ENCODE measurements around the gene WDR38. TPM values are rescaled to one million over a fixed set of nuclear protein-coding genes. Genes with fewer than 3 reads are reported as not detected.

The WDR38 gene
- not detected for total RNA-seq
- polyA plus RNA-seq, result not detected

DNA sequence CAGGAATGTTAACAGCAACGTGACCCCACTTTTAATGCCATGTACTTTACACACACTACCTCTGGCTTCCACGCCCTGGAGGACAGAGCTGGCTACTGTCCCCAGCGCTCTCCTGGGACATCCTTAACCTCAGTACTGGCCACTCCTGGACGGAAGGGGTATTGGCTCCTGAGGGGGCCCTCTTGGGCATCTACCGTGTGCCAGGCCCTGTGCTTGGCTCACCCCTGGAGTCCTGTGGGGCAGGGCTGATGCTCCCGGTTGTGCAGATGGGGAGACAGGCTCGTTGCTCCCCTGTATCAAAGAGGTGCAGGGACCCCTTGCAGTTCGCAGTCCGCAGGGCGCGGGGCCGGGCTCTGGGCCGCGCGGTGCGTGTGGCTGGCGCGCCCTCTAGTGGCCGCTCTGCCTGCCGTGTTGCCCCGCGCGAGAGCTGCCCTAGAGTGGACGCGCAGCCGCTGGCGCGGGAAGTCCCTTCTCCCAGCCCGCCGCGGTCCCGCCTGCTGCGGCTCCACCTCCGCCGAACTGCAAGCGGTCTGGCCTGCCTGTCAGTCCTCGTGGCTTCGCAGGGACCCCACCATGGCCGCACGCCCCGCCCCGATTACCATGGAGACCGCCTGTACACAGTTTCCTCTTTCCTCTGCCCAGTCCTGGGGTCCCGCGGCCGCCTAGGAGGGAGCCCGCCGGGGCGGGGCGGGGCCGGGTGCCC is at the start of gene WDR38:
TSS of gene WDR38 (plus strand) at position 632 of the 703 bp plus-strand sequence. CDS start 72 bp downstream, outside the sequence.
- no peaks in the 10 kb centered on the region for H3K27me3 ChIP-seq (ENCODE audit: insufficient read depth, low read length, poor library complexity, severe bottlenecking)
- peak within 1 kb of the TSS; percentile 64 to 91 (median 87) for H3K27ac Mint-ChIP-seq
- H3K4me3 ChIP-seq (ENCODE audit: low read length), result peak within 1 kb of the TSS; percentile 44
- H3K36me3 ChIP-seq (ENCODE audit: insufficient read depth, low read length), result peaks cover 6% of the 10 kb centered on the region
- ChIA-PET CTCF (interaction anchor here (1.0 to 6.5 kb wide), 28 partner anchors 8 to 448 kb away, joined by 3 to 121 read pairs (median 5); partner anchors contain the start of genes ARPC5L, NR6A1, OLFML2A and RPL35), POLR2A (interaction anchor here (1.0 to 1.7 kb wide), 2 partner anchors 8 to 17 kb away, joined by 3 to 6 read pairs; no protein-coding TSS in a partner anchor)
- peaks cover 8 to 29% (median 10%) of the 10 kb centered on the region in 3 donors for H3K4me1 Mint-ChIP-seq
- peaks cover 0 to 17% (median 0%) of the 10 kb centered on the region in 3 donors for H3K36me3 Mint-ChIP-seq
- H3K4me3 Mint-ChIP-seq, result peak within 1 kb of the TSS; percentile 56 to 88 (median 68)
- peaks cover 15% of the 10 kb centered on the region for H3K4me1 ChIP-seq (ENCODE audit: insufficient read depth, low read length)
- H3K27me3 Mint-ChIP-seq, result peaks cover 0 to 2% of the 10 kb centered on the region in 2 donors
- H3K9me3 Mint-ChIP-seq, result no peaks in the 10 kb centered on the region
- no peaks in the 10 kb centered on the region for H3K9me3 ChIP-seq (ENCODE audit: low read length)
- peak within 1 kb of the TSS; percentile 64 for H3K27ac ChIP-seq (ENCODE audit: low read depth, low read length)
- peak; percentile 73 to 91 (median 87) for DNase-seq

DNA sequence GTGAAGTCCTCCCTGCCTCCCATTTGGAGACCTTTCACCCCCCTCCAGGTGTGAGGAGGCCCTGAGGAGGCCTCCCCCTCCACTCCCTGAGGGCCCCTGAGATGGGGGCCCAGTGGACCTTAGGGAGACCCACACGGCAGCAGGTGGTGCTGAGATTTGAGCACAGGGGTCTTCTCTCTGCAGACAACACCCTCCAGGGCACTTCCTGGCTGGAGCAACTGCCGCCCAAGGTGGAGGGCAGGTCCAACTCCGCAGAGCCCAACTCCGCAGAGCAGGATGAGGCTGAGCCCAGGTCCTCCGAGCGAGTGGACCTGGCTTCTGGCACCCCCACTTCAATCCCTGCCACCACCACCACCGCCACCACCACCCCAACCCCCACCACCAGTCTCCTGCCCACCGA is 49.3 kb upstream of the WDR38 start:
- no peak overlapping the region for H3K27ac ChIP-seq (ENCODE audit: low read depth, low read length)
- POLR2A ChIA-PET, result no interaction called here
- Mint-ChIP-seq H3K4me3 (no peak overlapping the region), H3K4me1 (no peaks in the 10 kb centered on the region), H3K27ac (no peak overlapping the region), H3K36me3 (no peaks in the 10 kb centered on the region), H3K9me3 (no peaks in the 10 kb centered on the region), H3K27me3 (peaks cover 2 to 15% of the 10 kb centered on the region in 2 donors)
- H3K4me3 ChIP-seq (ENCODE audit: low read length), result no peak overlapping the region
- no peaks in the 10 kb centered on the region for H3K27me3 ChIP-seq (ENCODE audit: insufficient read depth, low read length, poor library complexity, severe bottlenecking)
- no peaks in the 10 kb centered on the region for H3K9me3 ChIP-seq (ENCODE audit: low read length)
- no peaks in the 10 kb centered on the region for H3K4me1 ChIP-seq (ENCODE audit: insufficient read depth, low read length)
- no peaks in the 10 kb centered on the region for H3K36me3 ChIP-seq (ENCODE audit: insufficient read depth, low read length)
- DNase-seq, result peak in 1 of 5 donors; percentile 27
- CTCF ChIA-PET, result no interaction called here

DNA sequence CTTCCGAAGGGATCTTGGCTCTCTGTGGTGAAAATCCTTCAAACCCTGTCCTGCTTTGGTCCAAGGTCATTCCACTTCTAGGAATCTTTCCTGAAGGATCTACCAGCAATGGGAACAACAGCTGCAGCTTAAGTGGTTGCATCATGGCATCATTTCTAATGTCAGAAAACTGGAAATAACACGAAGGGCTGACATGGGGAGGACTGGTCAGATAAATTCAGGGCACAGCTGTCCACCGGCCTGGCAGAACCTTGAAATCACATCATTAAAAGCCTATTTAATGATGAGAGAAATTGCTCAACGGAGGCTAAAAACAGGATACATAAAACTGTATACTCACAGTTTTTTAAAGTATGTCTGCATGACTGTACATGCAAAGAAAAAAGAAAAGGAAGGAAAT is 48.1 kb upstream of the WDR38 start:
- POLR2A ChIA-PET, result no interaction called here
- no peaks in the 10 kb centered on the region for H3K27me3 ChIP-seq (ENCODE audit: insufficient read depth, low read length, poor library complexity, severe bottlenecking)
- no peaks in the 10 kb centered on the region for H3K36me3 ChIP-seq (ENCODE audit: insufficient read depth, low read length)
- Mint-ChIP-seq H3K4me1 (no peaks in the 10 kb centered on the region), H3K36me3 (no peaks in the 10 kb centered on the region), H3K27me3 (peaks cover 2 to 15% of the 10 kb centered on the region in 2 donors), H3K4me3 (peak overlapping the region in 1 of 7 donors; percentile 71), H3K27ac (peak overlapping the region in 1 of 8 donors; percentile 17), H3K9me3 (no peaks in the 10 kb centered on the region)
- H3K4me3 ChIP-seq (ENCODE audit: low read length), result no peak overlapping the region
- H3K9me3 ChIP-seq (ENCODE audit: low read length), result no peaks in the 10 kb centered on the region
- CTCF ChIA-PET, result no interaction called here
- no peak overlapping the region for H3K27ac ChIP-seq (ENCODE audit: low read depth, low read length)
- DNase-seq, result no peak
- no peaks in the 10 kb centered on the region for H3K4me1 ChIP-seq (ENCODE audit: insufficient read depth, low read length)

DNA sequence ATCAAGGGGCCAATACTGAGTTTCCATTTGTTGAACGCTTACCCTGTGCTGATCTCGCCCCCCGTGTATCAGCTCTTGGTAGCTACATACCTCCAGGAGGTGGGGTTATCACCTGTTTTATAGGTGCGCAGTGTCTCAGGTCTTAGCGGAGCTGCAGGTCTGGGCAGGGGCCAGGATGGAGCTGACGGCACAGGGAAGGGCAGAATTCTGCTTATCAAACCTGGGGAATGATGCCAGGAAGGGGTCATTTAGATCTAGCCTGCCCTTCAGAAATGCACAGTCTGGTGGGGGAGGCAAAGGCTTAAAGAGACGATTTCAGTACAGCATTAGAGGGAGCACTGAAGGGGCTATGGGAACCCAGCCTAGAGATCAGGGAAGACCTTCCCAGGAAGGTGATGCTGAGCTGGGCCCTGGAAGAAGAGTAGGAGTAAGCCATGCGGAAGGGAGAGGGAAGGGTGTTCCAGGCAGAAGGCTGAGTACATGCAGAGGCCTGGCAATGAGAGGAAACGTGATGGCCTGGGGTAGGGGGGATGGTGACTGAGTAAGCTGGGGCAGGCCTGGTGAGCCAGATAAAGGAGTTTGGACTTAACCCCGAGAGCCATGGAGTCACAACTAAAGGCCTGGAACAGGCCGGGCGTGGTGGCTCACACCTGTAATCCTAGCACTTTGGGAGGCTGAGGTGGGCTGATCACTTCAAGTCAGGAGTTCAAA is 44.9 kb upstream of the WDR38 start:
- Mint-ChIP-seq H3K4me3 (no peak overlapping the region), H3K27ac (peak overlapping the region in 1 of 8 donors; percentile 33), H3K9me3 (no peaks in the 10 kb centered on the region), H3K27me3 (peaks cover 2 to 10% of the 10 kb centered on the region in 2 donors), H3K4me1 (no peaks in the 10 kb centered on the region), H3K36me3 (no peaks in the 10 kb centered on the region)
- ChIA-PET POLR2A (no interaction called here), CTCF (no interaction called here)
- H3K27ac ChIP-seq (ENCODE audit: low read depth, low read length), result no peak overlapping the region
- no peaks in the 10 kb centered on the region for H3K27me3 ChIP-seq (ENCODE audit: insufficient read depth, low read length, poor library complexity, severe bottlenecking)
- no peaks in the 10 kb centered on the region for H3K36me3 ChIP-seq (ENCODE audit: insufficient read depth, low read length)
- no peak for DNase-seq
- no peaks in the 10 kb centered on the region for H3K4me1 ChIP-seq (ENCODE audit: insufficient read depth, low read length)
- H3K9me3 ChIP-seq (ENCODE audit: low read length), result no peaks in the 10 kb centered on the region
- H3K4me3 ChIP-seq (ENCODE audit: low read length), result no peak overlapping the region

GRCh38 chr9:124809211-124809610 is 44.0 kb upstream of the WDR38 start:
- Mint-ChIP-seq H3K27ac (no peak overlapping the region), H3K4me3 (no peak overlapping the region), H3K4me1 (no peaks in the 10 kb centered on the region), H3K27me3 (peaks cover 2 to 10% of the 10 kb centered on the region in 2 donors), H3K36me3 (no peaks in the 10 kb centered on the region), H3K9me3 (no peaks in the 10 kb centered on the region)
- H3K4me1 ChIP-seq (ENCODE audit: insufficient read depth, low read length), result no peaks in the 10 kb centered on the region
- ChIA-PET POLR2A (no interaction called here), CTCF (no interaction called here)
- no peak overlapping the region for H3K4me3 ChIP-seq (ENCODE audit: low read length)
- H3K36me3 ChIP-seq (ENCODE audit: insufficient read depth, low read length), result no peaks in the 10 kb centered on the region
- no peaks in the 10 kb centered on the region for H3K9me3 ChIP-seq (ENCODE audit: low read length)
- no peak overlapping the region for H3K27ac ChIP-seq (ENCODE audit: low read depth, low read length)
- no peak for DNase-seq
- no peaks in the 10 kb centered on the region for H3K27me3 ChIP-seq (ENCODE audit: insufficient read depth, low read length, poor library complexity, severe bottlenecking)

- Mint-ChIP-seq H3K27ac (no peak overlapping the region), H3K4me3 (no peak overlapping the region), H3K36me3 (no peaks in the 10 kb centered on the region), H3K4me1 (no peaks in the 10 kb centered on the region), H3K9me3 (no peaks in the 10 kb centered on the region), H3K27me3 (peaks cover 2 to 10% of the 10 kb centered on the region in 2 donors)
- ChIA-PET CTCF (no interaction called here), POLR2A (no interaction called here)
- Histone ChIP-seq H3K27ac (ENCODE audit: low read depth, low read length) (no peak overlapping the region), H3K36me3 (ENCODE audit: insufficient read depth, low read length) (no peaks in the 10 kb centered on the region), H3K4me1 (ENCODE audit: insufficient read depth, low read length) (no peaks in the 10 kb centered on the region), H3K27me3 (ENCODE audit: insufficient read depth, low read length, poor library complexity, severe bottlenecking) (no peaks in the 10 kb centered on the region), H3K9me3 (ENCODE audit: low read length) (no peaks in the 10 kb centered on the region), H3K4me3 (ENCODE audit: low read length) (no peak overlapping the region)
- DNase-seq, result no peak
These were observed 43.3 kb upstream of the WDR38 start for GRCh38 chr9:124809741-124810500.

DNA sequence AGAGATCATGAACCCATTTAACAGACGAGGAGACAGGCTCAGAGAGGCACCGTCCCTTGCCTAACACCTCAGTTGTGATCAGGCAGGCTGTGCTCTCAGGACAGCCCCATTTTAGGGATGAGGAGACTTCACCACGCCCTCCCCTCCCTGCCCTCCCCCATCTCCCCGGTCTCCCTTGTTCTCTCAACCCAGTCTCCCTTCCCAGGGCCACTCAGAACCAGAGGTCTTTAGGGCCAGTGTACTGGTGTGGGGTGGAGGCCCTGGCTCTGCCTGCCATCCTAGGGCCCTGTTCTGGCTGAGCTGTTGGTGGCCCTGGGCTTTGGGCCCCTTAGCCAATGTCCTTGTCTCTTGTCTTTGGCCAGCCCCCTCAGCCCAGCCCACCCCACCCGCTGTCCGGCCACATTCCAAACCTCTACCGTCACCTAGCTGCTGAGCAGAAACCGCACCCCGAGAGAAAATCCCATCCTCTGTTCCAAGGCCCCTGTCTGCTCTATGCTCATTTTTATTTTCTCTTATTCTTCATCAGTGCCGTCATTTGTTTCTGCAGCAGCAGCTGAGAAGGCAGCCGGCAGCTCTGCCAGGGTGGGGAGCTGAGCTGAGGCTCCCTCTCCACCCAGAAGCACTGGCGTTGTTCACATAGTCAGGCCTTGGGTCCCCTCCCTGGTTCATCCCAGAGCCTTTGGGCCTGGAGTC is 42.5 kb upstream of the WDR38 start:
- ChIA-PET POLR2A (no interaction called here), CTCF (no interaction called here)
- H3K27ac ChIP-seq (ENCODE audit: low read depth, low read length), result no peak overlapping the region
- Mint-ChIP-seq H3K27ac (peak overlapping the region in 2 of 8 donors; percentile 5 to 24), H3K9me3 (no peaks in the 10 kb centered on the region), H3K27me3 (peaks cover 5 to 10% of the 10 kb centered on the region in 2 donors), H3K4me1 (no peaks in the 10 kb centered on the region), H3K36me3 (no peaks in the 10 kb centered on the region), H3K4me3 (no peak overlapping the region)
- H3K4me1 ChIP-seq (ENCODE audit: insufficient read depth, low read length), result no peaks in the 10 kb centered on the region
- H3K27me3 ChIP-seq (ENCODE audit: insufficient read depth, low read length, poor library complexity, severe bottlenecking), result no peaks in the 10 kb centered on the region
- no peak overlapping the region for H3K4me3 ChIP-seq (ENCODE audit: low read length)
- no peaks in the 10 kb centered on the region for H3K36me3 ChIP-seq (ENCODE audit: insufficient read depth, low read length)
- no peaks in the 10 kb centered on the region for H3K9me3 ChIP-seq (ENCODE audit: low read length)
- no peak for DNase-seq

All from CD8-positive, alpha-beta memory T cell (primary cell).